ENCODE results near the gene SFRP2.

GRCh38 chr4:153806073-153806472 is 17.2 kb upstream of the SFRP2 start:
- no peak for TF ChIP-seq CTCF (IDR thresholded peaks at IDR 0.05)
- TF ChIP-seq REST (IDR thresholded peaks at IDR 0.05; ENCODE audit: insufficient read depth in 1 of 2, low read depth in 2 of 2, low read length in 1 of 2): no peak
- TF ChIP-seq POLR2AphosphoS5 (IDR thresholded peaks at IDR 0.05; ENCODE audit: low read depth, low read length): no peak
- no peak for TF ChIP-seq SIN3A (IDR thresholded peaks at IDR 0.05; ENCODE audit: borderline replicate concordance, insufficient read depth, low read depth, low read length)
